Upper lobe of left lung (tissue), 6 donors: Measurements from ENCODE around the gene PREP. TPM values are rescaled to one million over a fixed set of nuclear protein-coding genes. Genes with fewer than 3 reads are reported as not detected.
A peak's percentile ranks its signal among the peaks of the same experiment; 100 is the strongest.

Experiments used
- ATAC-seq, 2 donors: fragments of 200-7000 bp; cut with Tn5 transposase; one replicate each; pipeline ENCODE4 v1.9.1; 2022; ENCODE audit warnings: mild to moderate bottlenecking in 2 of 2, moderate library complexity in 2 of 2; ENCODE audit not compliant: low FRiP score in 2 of 2
- DNase-seq, 2 donors: peaks; one replicate each; pipeline ENCODE4 v3.0.0-alpha.2; 2019 to 2020
- H3K27ac ChIP-seq, 4 donors: fragments of 200-600 bp; sonication (generic); one replicate each; pipeline ENCODE4 v1.5.1; 2016 to 2019
- H3K27me3 ChIP-seq, 4 donors: fragments of 200-600 bp; sonication (generic); one replicate each; pipeline ENCODE4 v1.5.1; 2017 to 2019
- H3K36me3 ChIP-seq, 4 donors: fragments of 200-600 bp; sonication (generic); one replicate each; pipeline ENCODE4 v1.5.1; 2016 to 2019
- H3K4me1 ChIP-seq, 4 donors: fragments of 200-600 bp; sonication (generic); one replicate each; pipeline ENCODE4 v1.5.1; 2018 to 2019
- H3K4me3 ChIP-seq, 4 donors: fragments of 200-600 bp; sonication (generic); one replicate each; pipeline ENCODE4 v1.5.1; 2017 to 2019; ENCODE audit warnings: mild to moderate bottlenecking in 2 of 4, moderate library complexity in 1 of 4
- H3K9me3 ChIP-seq, 4 donors: fragments of 200-600 bp; sonication (generic); one replicate each; pipeline ENCODE4 v1.5.1; 2018 to 2019
- CTCF ChIP-seq, 6 experiments: fragments of 450-650 bp in 4 of 6; fragments of 200-600 bp in 2 of 6; sonication (generic) in 2 of 6; IDR thresholded peaks; one replicate each; pipeline ENCODE4 v1.5.1; 2016 to 2019; ENCODE audit warnings: antibody characterized with exemption in 6 of 6
- EP300 ChIP-seq, 4 donors: sonication (generic); formaldehyde crosslinking; IDR thresholded peaks; one replicate each; pipeline ENCODE4 v1.5.1; 2017; ENCODE audit warnings: antibody characterized with exemption in 4 of 4, control low read depth in 2 of 4
- POLR2A ChIP-seq, 4 donors: fragments of 450-650 bp; IDR thresholded peaks; one replicate each; pipeline ENCODE4 v1.5.1; 2016 to 2017; ENCODE audit warnings: antibody characterized with exemption in 4 of 4, mild to moderate bottlenecking in 2 of 4
- POLR2AphosphoS5 ChIP-seq, 2 donors: sonication (generic); formaldehyde crosslinking; IDR thresholded peaks; one replicate each; pipeline ENCODE4 v1.5.1; 2017; ENCODE audit warnings: antibody characterized with exemption in 2 of 2
- WGBS, 2 donors: methylation state at CpG; one replicate each; pipeline ENCODE4 v1.1.5; 2017 to 2018; 5-methylcytosine and 5-hydroxymethylcytosine counted together
- total RNA-seq, 6 donors: library from RNA; depleted of rRNA in 4 of 6; stranded (reverse); fragments of >200 nt in 4 of 6; gene quantifications; one replicate each; pipeline versions ENCODE4 v1.1.0 to v1.2.1, GENCODE V29; 2016 to 2021
- donor health status: DM: no; HTN: no; CAD: no; lungs with moderate emphysema.
- donor health status: DM: no; HTN: yes; CAD: no; lungs with severe emphysema.

The PREP gene
- total RNA-seq, 6 donors from 2014 or later, result 12.1 to 31.0 (median 28.9) TPM

GRCh38 chr6:105442369-105442768, 39.5 kb upstream of the PREP start:
- Histone ChIP-seq H3K9me3 (no peaks in the 10 kb centered on the region), H3K4me1 (no peaks in the 10 kb centered on the region), H3K4me3 (no peak overlapping the region), H3K27ac (no peak overlapping the region), H3K27me3 (no peaks in the 10 kb centered on the region), H3K36me3 (no peaks in the 10 kb centered on the region)
- WGBS, 2 donors, result 61 to 86% methylated on average over 1 of the region's 1 CpG
- TF ChIP-seq POLR2A (IDR thresholded peaks at IDR 0.05) (no peak), CTCF (IDR thresholded peaks at IDR 0.05) (no peak)
- DNase-seq (no peak), ATAC-seq (no peak)

GRCh38 chr6:105437236-105437635, 34.4 kb upstream of the PREP start:
- Histone ChIP-seq H3K9me3 (no peaks in the 10 kb centered on the region), H3K4me3 (no peak overlapping the region), H3K36me3 (no peaks in the 10 kb centered on the region), H3K27me3 (no peaks in the 10 kb centered on the region), H3K27ac (no peak overlapping the region), H3K4me1 (no peaks in the 10 kb centered on the region)
- ATAC-seq (no peak), DNase-seq (no peak)
- WGBS, 2 donors, result 76 to 77% methylated on average over 2 of the region's 2 CpGs
- TF ChIP-seq CTCF (IDR thresholded peaks at IDR 0.05), result no peak
- TF ChIP-seq EP300 (IDR thresholded peaks at IDR 0.05), result no peak
- TF ChIP-seq POLR2A (IDR thresholded peaks at IDR 0.05), result no peak
- TF ChIP-seq POLR2AphosphoS5 (IDR thresholded peaks at IDR 0.05), result no peak

GRCh38 chr6:105433723-105434122, 30.8 kb upstream of the PREP start:
- Histone ChIP-seq H3K9me3 (no peaks in the 10 kb centered on the region), H3K36me3 (no peaks in the 10 kb centered on the region), H3K4me3 (no peak overlapping the region), H3K27me3 (no peaks in the 10 kb centered on the region), H3K27ac (no peak overlapping the region), H3K4me1 (peaks cover 2 to 3% (median 3%) of the 10 kb centered on the region in 4 donors)
- TF ChIP-seq POLR2A (IDR thresholded peaks at IDR 0.05), result no peak
- no peak for TF ChIP-seq EP300 (IDR thresholded peaks at IDR 0.05)
- no peak for TF ChIP-seq POLR2AphosphoS5 (IDR thresholded peaks at IDR 0.05)
- no peak for TF ChIP-seq CTCF (IDR thresholded peaks at IDR 0.05)
- ATAC-seq (no peak), DNase-seq (no peak)
- 72 to 92% methylated on average over 3 of the region's 3 CpGs for WGBS, 2 donors

GRCh38 chr6:105432797-105433196, 29.9 kb upstream of the PREP start:
- no peak for TF ChIP-seq CTCF (IDR thresholded peaks at IDR 0.05)
- no peak for TF ChIP-seq POLR2A (IDR thresholded peaks at IDR 0.05)
- no peak for TF ChIP-seq EP300 (IDR thresholded peaks at IDR 0.05)
- TF ChIP-seq POLR2AphosphoS5 (IDR thresholded peaks at IDR 0.05), result no peak
- DNase-seq (no peak), ATAC-seq (no peak)
- no peak overlapping the region for H3K4me3 ChIP-seq
- WGBS, 2 donors, result 54 to 60% methylated on average over 3 of the region's 3 CpGs
- no peak overlapping the region for H3K27ac ChIP-seq
- H3K4me1 ChIP-seq, result peaks cover 6 to 11% (median 9%) of the 10 kb centered on the region in 4 donors
- no peaks in the 10 kb centered on the region for H3K9me3 ChIP-seq
- H3K27me3 ChIP-seq, result no peaks in the 10 kb centered on the region
- no peaks in the 10 kb centered on the region for H3K36me3 ChIP-seq

GRCh38 chr6:105431226-105431625, 28.3 kb upstream of the PREP start:
- H3K4me1 ChIP-seq, result peaks cover 6 to 11% (median 9%) of the 10 kb centered on the region in 4 donors
- DNase-seq, result no peak
- TF ChIP-seq CTCF (IDR thresholded peaks at IDR 0.05), result peak; percentile 20 to 57 (median 45)
- TF ChIP-seq POLR2A (IDR thresholded peaks at IDR 0.05), result no peak
- H3K4me3 ChIP-seq, result no peak overlapping the region
- no peak overlapping the region for H3K27ac ChIP-seq
- 18 to 33% methylated on average over 2 of the region's 2 CpGs for WGBS, 2 donors
- ATAC-seq, result no peak
- no peaks in the 10 kb centered on the region for H3K27me3 ChIP-seq
- H3K9me3 ChIP-seq, result no peaks in the 10 kb centered on the region
- no peaks in the 10 kb centered on the region for H3K36me3 ChIP-seq
